Transverse colon (tissue), 3 donors: Measurements from ENCODE around the gene RPL41.

Experiments used
- EP300 ChIP-seq: sonication (generic); formaldehyde crosslinking; IDR thresholded peaks from one replicate; pipeline ENCODE4 v1.6.1; 2017; ENCODE audit warnings: antibody characterized with exemption, low read depth
- POLR2AphosphoS5 ChIP-seq, 3 donors: sonication (generic); formaldehyde crosslinking; IDR thresholded peaks; one replicate each; pipeline ENCODE4 v1.6.1; 2016; ENCODE audit warnings: antibody characterized with exemption in 3 of 3

DNA sequence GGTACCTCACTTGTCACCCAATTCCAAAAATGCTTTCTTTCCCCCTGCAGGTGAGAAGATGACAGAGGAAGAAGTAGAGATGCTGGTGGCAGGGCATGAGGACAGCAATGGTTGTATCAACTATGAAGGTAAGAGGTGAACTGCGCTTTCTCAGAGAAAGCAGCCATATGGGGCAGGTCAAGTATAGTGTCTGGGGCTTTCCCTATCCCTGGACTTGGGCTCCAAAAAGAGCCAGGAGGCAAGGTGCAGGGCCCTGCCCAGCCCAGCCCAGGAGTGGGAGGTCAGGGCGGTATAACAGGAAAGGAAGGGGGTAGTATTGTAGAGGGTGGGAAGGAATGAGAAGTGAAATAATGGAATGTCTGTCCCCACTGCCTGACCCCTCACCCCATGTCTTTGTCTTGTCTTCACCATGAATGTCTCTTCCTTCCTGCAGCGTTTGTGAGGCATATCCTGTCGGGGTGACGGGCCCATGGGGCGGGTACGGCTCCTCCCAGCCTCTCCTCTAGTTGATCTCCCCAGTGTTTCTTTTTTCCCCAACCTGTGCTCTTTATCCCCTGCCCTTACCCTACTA lies 43.8 kb downstream of the RPL41 start:
- TF ChIP-seq EP300: no peak
- TF ChIP-seq POLR2AphosphoS5 (IDR thresholded peaks at IDR 0.05): peak; percentile 29 to 58 (median 56)
